Measurements from ENCODE around the gene UNC5A. TPM values are rescaled to one million over a fixed set of nuclear protein-coding genes. Genes with fewer than 3 reads are reported as not detected.

The UNC5A gene
- total RNA-seq, 1 donor from 2014 or later, result 8.3 TPM

- no peak for DNase-seq
Observed at GRCh38 chr5:176880366-176881020, 70.1 kb downstream of the UNC5A start.

- no peak for DNase-seq
Observed at GRCh38 chr5:176881021-176881749, 70.8 kb downstream of the UNC5A start.

DNA sequence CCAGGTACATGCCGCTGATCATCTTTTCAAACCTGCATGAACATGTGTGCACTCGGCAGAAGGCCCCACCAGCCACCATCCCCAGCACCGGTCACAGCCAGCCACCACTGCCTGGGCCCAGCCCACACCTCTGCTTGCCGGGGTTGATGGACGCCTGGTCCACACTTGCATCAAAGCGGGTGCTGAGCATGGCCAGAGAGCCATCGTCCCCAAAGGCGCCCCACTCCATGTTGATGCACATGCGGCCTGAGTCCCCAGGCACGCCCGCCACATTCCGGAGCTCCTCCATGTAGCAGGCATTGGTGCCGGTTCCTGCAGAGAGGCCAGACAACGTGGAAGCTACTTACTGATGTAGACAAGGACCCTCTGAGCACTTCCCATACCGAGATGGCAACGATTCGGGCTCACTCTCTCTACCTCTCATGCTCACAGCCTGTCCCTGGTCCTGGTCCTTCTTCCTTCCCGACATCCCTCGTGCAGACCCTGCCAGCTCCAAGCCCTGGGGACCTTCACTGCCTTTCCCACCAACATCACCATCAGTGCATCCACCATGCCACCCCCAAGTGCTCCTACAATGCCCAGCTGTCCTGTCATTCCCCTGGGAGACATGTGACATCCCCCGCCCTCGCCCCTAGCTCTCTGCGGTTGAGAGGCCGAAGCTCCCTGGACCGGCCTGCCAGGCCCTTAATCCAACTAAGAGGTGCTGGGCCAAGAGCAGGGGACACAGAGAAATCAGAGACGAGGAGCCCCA, 71.6 kb downstream of the UNC5A start:
- no peak for DNase-seq

DNA sequence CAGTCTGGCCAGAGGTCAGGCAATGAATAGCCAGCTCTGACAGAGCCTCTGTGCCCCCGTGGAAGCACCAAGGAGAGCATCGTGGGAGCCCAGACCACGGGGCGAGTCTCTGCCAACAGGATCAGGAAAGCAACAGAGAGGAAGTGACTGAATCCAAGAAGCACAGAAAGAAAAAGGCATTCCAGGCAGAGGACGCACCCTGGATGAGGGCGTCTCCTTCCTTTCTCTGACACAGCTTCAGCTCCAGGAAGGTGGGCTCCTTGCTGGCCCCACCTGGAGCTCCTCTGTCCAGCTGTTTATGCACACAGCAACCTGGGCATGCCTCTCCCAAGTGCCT, 72.2 kb downstream of the UNC5A start:
- DNase-seq, result no peak

GRCh38 chr5:176883700-176884570, 73.6 kb downstream of the UNC5A start:
- DNase-seq, result no peak

DNA sequence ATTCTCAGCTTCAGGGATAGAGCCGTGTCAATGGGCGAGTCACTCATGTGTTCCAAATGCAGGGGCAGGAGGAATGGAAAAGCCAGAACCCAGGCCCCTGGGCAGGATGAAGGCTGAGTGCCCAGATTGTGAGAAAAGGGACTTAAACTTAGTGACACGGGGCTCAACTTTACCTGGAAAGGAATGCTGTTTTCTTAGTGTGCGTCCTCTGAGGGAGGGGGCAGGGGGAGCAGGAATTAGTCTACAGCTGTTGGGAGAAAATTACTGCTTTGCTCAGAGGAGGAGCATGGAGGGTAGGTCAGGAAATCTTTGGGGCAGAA, 74.2 kb downstream of the UNC5A start:
- DNase-seq, result no peak

GRCh38 chr5:176886336-176887251, 76.2 kb downstream of the UNC5A start:
- DNase-seq, result no peak

DNA sequence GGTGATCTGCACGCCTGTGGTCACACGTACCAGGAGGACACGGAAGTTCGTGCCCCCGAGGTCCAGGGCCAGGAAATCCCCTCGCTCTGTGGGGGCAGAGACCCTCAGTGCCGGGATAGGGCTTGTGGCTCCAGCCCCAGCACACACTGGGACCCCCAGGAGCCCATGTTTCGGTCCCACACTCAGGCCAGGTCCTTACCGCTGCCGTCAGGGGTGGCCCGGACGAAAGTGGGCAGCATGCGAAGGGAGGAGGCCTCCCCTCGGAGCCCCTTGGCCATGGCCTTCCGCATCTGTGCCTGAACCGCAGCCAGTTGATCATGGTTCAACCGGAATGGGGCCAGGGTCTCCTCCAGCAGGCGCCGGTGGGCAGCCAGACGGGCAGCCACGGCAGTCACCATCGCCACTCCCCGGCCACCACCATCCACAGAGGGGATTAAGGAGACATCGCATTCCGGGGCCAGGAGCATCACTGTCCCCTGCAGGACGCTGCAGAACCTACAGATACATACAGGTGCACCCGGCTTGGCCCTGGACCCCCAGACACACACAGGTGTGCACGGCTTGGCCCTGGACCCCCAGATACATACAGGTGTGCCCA, 77.0 kb downstream of the UNC5A start:
- DNase-seq, result no peak

- DNase-seq, result no peak
Observed at GRCh38 chr5:176888016-176888864, 77.9 kb downstream of the UNC5A start.

- no peak for DNase-seq
Observed at GRCh38 chr5:176888865-176889165, 78.5 kb downstream of the UNC5A start.

GRCh38 chr5:176889321-176890280, 79.2 kb downstream of the UNC5A start:
- no peak for DNase-seq

DNA sequence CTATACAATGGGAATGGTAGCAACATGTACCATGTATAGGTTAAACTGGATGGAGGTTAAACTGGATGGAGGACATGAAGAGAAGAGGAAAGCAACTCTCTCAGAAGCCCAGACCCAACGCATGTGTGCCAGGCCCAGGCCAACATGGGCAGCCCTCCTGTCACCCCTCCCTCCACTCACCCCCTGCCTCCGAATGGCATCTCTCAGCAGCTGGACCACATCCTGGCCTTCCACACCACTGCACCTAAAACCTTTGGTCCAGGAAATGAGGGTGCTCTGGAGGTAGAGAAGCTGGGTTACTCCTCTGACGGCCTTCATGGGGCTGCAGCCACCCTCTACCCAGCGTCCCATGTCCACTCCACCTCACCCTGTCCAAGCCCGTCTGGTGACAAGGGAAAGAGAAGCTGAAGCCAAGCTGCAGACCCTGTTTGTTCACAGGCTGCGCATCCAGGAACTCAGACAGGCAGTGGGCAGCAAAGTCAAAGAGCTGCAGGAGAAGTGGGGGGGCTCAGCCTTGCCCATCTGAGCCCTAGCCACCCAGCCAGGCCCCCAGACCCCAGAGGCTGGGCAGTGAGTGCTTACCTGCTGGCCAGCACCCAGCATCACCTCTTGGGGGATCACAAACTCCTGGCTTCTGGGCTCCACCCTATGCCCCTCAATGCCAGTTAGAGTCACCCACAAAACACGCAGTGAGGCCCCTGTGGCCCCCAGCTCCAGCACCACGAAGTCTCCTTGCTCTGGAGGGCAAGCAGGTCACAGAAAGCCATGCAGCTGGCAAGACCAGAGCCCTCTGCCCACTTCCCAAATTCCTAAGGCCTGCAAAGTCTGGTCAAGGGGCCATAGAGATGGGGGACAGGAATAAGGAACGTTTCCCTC, 80.3 kb downstream of the UNC5A start:
- DNase-seq, result no peak

DNA sequence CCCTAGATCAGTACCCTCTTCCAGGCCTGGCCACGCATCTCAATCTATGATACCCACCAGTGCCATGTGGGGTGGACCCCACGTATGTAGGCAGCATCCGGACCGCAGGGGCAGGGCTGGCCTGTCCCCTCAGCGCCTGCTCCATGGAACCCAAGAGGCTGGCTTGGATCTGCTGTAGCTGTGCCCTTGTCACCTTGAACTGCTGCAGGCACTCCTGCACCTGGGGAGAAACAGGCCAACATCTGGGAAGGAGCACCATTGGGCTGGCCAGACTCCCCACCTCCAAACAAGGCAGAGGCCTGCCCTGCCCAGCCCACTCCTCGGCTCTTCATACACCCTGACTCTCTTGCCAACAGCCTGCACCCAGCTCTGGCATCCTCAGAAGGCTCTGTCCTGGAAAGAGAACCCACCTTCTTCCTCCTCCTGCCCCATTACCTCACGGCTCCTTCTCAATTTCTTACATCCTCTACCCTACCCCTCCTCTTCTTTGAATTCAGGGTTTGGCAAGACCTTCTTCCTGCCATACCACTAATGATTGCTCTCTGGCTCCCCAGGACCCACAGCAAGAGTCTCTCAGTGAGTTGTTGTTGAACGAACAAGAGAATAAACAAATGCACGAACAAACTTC, 81.1 kb downstream of the UNC5A start:
- DNase-seq, result no peak

DNA sequence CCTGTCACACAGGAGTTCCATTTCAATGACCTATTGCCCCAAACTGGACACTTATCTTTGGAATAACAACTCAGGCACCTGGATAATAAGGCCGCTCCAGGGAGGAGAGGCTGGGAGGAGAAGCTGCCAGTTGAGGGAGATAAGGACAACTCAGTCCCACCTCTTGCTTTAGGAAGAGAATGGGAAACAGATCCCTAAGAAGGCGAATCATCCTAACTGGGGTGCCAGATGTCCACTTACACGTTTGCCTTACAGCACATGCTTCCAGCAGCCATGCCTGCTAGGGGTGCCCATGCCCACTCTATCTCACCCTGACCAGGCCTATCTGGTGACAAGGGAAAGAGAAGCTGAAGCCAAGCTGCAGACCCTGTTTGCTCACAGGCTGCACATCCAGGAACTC, 82.3 kb downstream of the UNC5A start:
- no peak for DNase-seq

GRCh38 chr5:176894298-176894697, 83.9 kb downstream of the UNC5A start:
- no peak for DNase-seq

DNA sequence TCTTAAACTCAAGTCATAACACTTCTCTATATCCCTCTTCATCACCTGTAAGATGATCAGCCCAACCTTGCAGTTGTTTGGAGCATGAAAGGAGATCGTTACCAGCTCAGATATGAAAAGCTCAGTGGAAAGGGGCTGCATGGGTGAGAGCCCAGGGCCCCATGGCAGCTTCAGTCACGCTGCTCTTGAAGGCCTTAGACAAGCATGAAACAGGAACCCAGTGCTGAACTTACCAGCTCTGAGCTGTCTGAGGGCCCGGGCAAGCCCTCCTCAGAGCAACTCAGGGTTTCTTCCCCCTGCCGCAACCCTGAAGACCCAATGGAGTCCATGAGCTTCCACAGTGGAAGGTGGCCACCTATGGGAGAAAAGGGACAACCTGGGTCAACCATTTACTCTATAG, 85.5 kb downstream of the UNC5A start:
- DNase-seq, result no peak

DNA sequence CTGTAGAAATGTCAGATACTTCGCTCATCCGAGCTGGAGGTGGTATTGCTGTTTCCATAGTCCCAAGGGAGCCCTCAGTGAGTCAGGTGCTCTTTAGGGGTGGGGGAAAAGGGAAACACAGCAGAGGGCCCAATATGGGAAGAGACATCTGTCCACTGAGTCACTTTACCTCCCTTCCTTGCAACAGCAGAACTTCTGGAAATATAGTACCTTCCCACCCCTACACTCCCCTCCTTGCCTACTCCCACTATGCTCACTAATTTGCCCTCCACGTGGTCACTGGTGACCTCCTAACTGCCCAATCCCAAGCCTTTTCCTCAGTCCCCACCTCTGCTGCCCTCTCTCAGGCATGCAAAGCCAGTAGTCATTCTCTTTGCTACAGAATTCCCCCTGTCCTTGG, 86.9 kb downstream of the UNC5A start:
- no peak for DNase-seq
